Adipose tissue (tissue), 3 donors: ENCODE data around the gene TRPM3. TPM values are rescaled to one million over a fixed set of nuclear protein-coding genes. Genes with fewer than 3 reads are reported as not detected.
"Not testable (repeated sequence)": the region's sequence is repeated elsewhere in the genome, so short reads cannot be mapped to it uniquely, and the experiment has no call there.

Source experiments
- H3K27ac ChIP-seq: one replicate; pipeline ENCODE4 v1.5.1; 2013; ENCODE audit warnings: low read depth, low read length
- WGBS, 3 donors: extraction: QIAGEN DNeasy Blood & Tissue Kit; methylation state at CpG; one replicate each; pipeline ENCODE4 v1.1.7; 2013; 5-methylcytosine and 5-hydroxymethylcytosine counted together
- polyA plus RNA-seq, 3 donors: library from polyadenylated mRNA; stranded (reverse); fragments of 200-250 nt; gene quantifications; one replicate each; pipeline ENCODE4 v1.2.3, GENCODE V29; 2013
- donor health status: healthy with polysubstance abuse.
- donor health status: Bipolar disorder and iron deficiency.
- donor health status: healthy.

The TRPM3 gene
- polyA plus RNA-seq, 3 donors = 0.09 to 0.22 (median 0.10) TPM

- WGBS, 3 donors = 84 to 91% (median 86%) methylated on average over 5 of the region's 5 CpGs
- H3K27ac ChIP-seq = no peak overlapping the region
Observed at GRCh38 chr9:70677055-70677735, 444.2 kb downstream of the TRPM3 start.

DNA sequence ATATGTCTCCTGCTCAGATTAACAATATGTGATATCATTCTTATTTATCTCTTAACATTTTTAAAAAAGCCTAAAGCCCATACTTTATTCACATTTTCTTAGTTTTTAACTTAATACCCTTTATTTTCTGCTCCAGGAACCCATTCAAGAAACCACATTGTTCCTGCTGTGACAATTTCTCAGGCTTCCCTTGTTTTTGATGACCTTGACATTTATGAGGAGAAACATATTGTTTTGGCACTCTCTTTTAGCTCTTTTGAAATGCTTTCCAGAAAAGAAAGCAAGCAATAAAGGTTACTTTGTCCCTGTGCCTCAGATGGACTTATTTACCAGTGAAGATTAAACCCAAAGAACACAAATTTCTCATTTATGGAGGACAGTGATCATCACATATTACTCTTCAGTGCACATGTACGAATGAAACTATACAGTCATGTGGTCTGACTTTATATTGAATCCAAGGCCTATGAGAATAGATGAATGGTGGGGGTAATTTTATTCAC is 445.5 kb downstream of the TRPM3 start:
- WGBS, 3 donors = 78 to 95% (median 81%) methylated on average over 1 of the region's 1 CpG
- no peak overlapping the region for H3K27ac ChIP-seq

DNA sequence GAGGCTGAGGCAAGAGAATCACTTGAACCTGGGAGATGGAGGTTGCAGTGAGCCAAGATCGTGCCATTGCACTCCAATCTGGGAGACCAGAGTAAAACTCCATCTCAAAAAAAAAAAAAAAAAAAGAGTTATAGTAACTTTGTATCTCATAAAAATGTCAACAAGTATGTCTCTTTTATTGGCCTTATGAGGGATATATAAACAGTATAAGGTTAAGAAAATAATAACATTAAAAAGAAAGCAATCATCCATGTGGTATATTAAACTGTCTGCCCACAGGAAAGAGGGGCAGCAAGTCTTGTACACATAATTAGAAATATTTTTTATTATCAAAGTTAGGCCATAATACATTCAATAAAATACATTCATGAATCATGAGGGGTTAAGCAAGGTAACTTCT is 447.6 kb downstream of the TRPM3 start:
- 81 to 89% (median 85%) methylated on average over 1 of the region's 1 CpG for WGBS, 3 donors
- H3K27ac ChIP-seq = no peak overlapping the region

GRCh38 chr9:70672161-70672649 is 449.2 kb downstream of the TRPM3 start:
- H3K27ac ChIP-seq = no peak overlapping the region
- WGBS, 3 donors = 40 to 62% (median 40%) methylated on average over 1 of the region's 1 CpG

GRCh38 chr9:70668751-70669150 is 452.7 kb downstream of the TRPM3 start:
- 49 to 71% (median 57%) methylated on average over 3 of the region's 3 CpGs for WGBS, 3 donors
- no peak overlapping the region for H3K27ac ChIP-seq

DNA sequence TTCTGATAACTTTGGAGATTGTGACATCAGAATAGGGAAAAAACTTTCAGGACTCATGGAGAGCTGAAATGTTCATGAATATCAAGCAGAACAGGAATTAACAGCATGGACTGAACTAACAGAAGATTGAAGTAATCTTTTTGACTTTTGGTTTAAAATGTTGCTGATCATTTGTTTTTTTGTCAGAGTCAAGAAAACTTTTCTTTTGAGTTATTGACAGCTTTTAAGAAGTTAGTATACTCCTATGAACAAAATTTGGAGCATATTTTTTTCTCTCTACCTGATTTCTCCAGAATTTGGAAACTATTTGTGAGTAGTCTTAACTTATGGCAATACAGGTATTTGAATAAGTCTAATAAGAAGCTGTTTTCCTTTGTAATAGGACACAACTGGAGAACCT is 462.7 kb downstream of the TRPM3 start:
- H3K27ac ChIP-seq = no peak overlapping the region

DNA sequence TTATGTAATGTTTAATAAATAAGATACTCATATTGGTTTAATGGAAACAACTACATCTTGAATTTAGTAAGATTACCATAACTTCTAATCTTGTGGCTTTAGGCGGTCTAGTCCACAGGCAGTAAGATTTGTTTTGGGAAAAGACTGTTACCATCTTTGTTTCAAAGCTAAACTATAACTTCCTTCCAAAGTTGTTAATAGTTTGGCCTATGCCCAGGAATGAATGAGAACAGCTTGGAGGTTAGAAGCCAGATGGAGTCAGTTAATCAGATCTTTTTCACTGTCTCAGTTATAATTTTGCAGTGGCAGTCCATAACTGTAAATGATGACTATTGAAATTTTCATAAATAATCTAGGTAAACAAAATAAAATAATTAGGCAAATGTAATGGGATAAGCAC is 465.1 kb downstream of the TRPM3 start:
- WGBS, 3 donors = 61 to 86% (median 74%) methylated on average over 1 of the region's 1 CpG
- H3K27ac ChIP-seq = no peak overlapping the region

GRCh38 chr9:70654144-70654543 is 467.3 kb downstream of the TRPM3 start:
- WGBS, 3 donors = 55 to 70% (median 62%) methylated on average over 1 of the region's 1 CpG
- no peak overlapping the region for H3K27ac ChIP-seq

DNA sequence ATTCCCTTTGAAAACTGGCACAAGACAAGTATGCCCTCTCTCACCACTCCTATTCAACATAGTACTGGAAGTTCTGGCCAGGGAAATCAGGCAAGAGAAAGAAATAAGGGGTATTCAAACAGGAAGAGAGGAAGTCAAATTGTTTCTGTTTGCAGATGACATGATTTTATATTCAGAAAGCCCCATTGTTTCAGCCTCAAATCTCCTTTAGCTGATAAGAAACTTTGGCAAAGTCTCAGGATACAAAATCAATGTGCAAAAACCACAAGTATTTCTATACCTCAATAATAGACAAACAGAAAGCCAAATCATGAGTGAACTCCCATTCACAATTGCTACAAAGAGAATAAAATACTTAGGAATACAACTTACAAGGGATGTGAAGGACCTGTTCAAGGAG is 476.8 kb downstream of the TRPM3 start:
- not testable (repeated sequence) for H3K27ac ChIP-seq

DNA sequence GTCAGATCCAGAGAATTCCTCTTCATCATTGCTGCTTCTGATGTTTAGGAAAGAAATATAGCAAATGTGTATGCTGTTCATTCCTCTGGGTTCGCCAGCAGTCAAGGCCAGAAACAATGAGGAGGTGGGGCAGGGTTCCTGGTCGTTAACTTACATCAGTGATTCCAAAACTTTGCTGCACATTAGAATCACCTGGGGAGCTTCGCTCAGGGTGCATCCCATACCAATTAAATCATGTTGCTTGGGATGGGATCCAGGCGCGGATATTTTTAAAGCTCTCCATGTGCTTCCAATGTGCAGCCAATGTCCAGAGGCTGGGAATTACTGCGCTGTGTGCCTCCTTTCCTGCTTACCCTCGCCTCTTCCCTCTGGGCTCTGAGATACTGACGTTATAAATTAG is 479.1 kb downstream of the TRPM3 start:
- H3K27ac ChIP-seq = no peak overlapping the region
- WGBS, 3 donors = 73 to 84% (median 83%) methylated on average over 8 of the region's 8 CpGs

- WGBS, 3 donors = 32 to 70% (median 33%) methylated on average over 1 of the region's 1 CpG
- H3K27ac ChIP-seq = no peak overlapping the region
Observed at GRCh38 chr9:70641631-70642030, 479.8 kb downstream of the TRPM3 start.

GRCh38 chr9:70641031-70641430 is 480.4 kb downstream of the TRPM3 start:
- WGBS, 3 donors = 75 to 87% (median 82%) methylated on average over 4 of the region's 4 CpGs
- H3K27ac ChIP-seq = no peak overlapping the region

- 43 to 54% (median 45%) methylated on average over 15 of the region's 15 CpGs for WGBS, 3 donors
- H3K27ac ChIP-seq = no peak overlapping the region
Observed at GRCh38 chr9:70639853-70640814, 481.3 kb downstream of the TRPM3 start.

GRCh38 chr9:70635790-70636189 is 485.6 kb downstream of the TRPM3 start:
- H3K27ac ChIP-seq = no peak overlapping the region
- WGBS, 3 donors = 41 to 78% (median 71%) methylated on average over 3 of the region's 3 CpGs

DNA sequence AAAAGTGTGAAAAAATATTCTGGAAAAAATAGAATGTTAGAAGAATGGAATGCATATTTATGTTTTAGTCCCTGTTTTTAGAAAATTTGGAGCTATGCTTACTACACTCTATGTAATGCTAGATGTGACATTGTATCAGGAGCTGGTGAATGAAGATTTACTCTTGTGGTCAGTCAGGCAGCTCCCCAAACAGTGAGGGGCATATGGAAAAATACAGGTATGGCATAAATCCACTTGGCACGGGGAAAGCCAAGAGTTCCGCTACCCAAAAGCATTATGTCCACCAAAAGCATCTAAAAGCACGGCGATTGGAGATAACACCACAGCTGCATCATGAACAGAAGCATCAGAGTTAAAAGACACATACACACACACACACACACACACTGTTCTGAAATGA is 486.7 kb downstream of the TRPM3 start:
- 96 to 98% (median 98%) methylated on average over 4 of the region's 4 CpGs for WGBS, 3 donors

DNA sequence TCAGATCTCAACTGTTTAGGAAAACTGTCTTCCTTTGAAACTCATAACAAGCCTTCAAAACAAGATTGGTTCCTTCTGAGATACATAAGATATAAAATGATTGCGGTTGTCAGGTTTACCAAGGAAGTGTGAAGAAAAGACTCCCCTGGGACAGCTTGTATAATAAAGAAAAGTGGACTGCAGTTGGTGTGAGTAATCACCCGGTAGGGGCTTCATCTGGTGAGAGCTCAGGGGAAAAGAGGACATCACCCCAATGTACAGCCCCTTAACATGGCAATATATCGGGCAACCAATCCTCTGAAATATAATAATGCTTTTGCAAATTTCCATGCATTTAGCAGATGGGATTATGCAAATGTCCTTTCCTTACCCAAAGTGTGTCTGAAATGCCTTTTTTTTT is 490.4 kb downstream of the TRPM3 start:
- WGBS, 3 donors = 82 to 88% (median 83%) methylated on average over 3 of the region's 3 CpGs
- no peak overlapping the region for H3K27ac ChIP-seq

More for the DNA sequence above, 486.7 kb downstream of the TRPM3 start:
- no peak overlapping the region for H3K27ac ChIP-seq

GRCh38 chr9:70629080-70629685 is 492.2 kb downstream of the TRPM3 start:
- WGBS, 3 donors = 62 to 84% (median 66%) methylated on average over 11 to 15 of the region's 15 CpGs

DNA sequence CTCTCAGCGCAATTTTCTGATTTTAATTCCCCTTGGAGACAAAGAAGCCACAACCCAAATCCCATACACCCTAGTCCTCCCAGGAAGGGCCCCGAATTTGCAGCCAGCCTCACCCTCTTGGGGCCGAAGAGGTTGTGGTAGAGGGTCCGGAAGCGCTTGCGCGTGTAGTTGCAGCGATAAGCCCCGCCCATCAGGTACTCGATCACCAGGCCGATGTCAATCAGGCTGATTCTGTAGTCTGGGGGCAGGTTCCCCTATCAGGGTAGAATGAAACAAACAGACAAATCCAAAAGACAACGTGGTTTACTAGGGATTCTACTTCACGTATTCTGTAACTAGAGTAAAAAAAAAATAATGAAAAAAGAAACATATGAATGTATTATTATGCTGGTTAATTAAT is 496.3 kb downstream of the TRPM3 start:
- 66 to 72% (median 68%) methylated on average over 13 of the region's 13 CpGs for WGBS, 3 donors
- H3K27ac ChIP-seq = no peak overlapping the region

More at GRCh38 chr9:70629080-70629685, 492.2 kb downstream of the TRPM3 start:
- not testable (repeated sequence) for H3K27ac ChIP-seq

DNA sequence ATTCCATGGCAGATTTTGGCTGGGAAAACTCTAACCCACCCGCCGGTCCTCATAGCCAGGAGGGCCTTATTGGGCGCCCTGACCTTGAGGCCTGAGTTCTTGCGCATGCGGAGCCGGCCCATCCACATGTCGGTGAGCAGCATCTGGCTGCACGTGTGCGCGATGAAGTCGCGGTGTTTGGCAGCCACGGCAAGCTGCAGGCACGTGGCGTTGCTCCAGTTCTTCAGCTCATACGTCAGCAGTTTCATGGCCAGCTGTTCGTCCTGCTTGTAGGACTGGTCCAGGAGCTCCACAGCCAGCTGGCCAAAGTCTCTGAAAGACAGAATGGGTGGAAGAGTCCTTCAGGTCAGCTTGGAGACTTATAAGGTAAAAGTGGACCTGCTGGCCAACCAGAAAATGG is 502.6 kb downstream of the TRPM3 start:
- WGBS, 3 donors = 88 to 91% (median 89%) methylated on average over 17 of the region's 17 CpGs
- no peak overlapping the region for H3K27ac ChIP-seq
